Uterus (tissue), 2 donors: ENCODE results near the gene PRKCD.

ENCODE experiments used
- POLR2A ChIP-seq, 2 donors: fragments of 450-650 bp; IDR thresholded peaks; one replicate each; pipeline ENCODE4 v1.6.1; 2016; ENCODE audit warnings: antibody characterized with exemption in 2 of 2, mild to moderate bottlenecking in 1 of 2, moderate library complexity in 1 of 2
- TF ChIP-seq, protein P1 (sequence below), 4 experiments: fragments of 200-600 bp in 2 of 4; fragments of 450-650 bp in 2 of 4; sonication (generic) in 2 of 4; IDR thresholded peaks; one replicate each; pipeline ENCODE4 v1.5.1; 2016 to 2019; ENCODE audit warnings: antibody characterized with exemption in 4 of 4, mild to moderate bottlenecking in 2 of 4, moderate library complexity in 1 of 4

DNA sequence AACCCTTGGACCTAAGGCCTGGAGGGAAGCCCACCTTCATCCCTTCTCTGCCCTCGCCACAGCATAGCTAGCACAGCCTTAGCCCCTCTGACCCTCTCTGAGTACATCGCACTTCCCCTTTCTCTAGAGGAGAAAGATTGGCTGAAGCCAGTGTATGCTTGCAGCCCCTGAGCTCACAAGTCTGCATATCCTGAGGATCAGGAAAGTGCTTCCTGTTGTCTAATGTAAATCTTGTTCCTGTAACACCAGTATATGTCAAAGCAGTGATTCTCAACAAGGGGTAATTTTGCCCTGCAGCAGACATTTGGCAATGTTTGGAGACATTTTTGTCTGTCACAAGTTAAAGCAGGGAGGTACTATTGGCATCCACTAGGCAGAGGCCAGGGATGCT lies 2.2 kb upstream of the PRKCD start:
- TF ChIP-seq, protein P1, sequence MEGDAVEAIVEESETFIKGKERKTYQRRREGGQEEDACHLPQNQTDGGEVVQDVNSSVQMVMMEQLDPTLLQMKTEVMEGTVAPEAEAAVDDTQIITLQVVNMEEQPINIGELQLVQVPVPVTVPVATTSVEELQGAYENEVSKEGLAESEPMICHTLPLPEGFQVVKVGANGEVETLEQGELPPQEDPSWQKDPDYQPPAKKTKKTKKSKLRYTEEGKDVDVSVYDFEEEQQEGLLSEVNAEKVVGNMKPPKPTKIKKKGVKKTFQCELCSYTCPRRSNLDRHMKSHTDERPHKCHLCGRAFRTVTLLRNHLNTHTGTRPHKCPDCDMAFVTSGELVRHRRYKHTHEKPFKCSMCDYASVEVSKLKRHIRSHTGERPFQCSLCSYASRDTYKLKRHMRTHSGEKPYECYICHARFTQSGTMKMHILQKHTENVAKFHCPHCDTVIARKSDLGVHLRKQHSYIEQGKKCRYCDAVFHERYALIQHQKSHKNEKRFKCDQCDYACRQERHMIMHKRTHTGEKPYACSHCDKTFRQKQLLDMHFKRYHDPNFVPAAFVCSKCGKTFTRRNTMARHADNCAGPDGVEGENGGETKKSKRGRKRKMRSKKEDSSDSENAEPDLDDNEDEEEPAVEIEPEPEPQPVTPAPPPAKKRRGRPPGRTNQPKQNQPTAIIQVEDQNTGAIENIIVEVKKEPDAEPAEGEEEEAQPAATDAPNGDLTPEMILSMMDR (IDR thresholded peaks at IDR 0.05), result no peak
- no peak for TF ChIP-seq POLR2A (IDR thresholded peaks at IDR 0.05)
